ENCODE measurements around the gene FAM110D.

DNA sequence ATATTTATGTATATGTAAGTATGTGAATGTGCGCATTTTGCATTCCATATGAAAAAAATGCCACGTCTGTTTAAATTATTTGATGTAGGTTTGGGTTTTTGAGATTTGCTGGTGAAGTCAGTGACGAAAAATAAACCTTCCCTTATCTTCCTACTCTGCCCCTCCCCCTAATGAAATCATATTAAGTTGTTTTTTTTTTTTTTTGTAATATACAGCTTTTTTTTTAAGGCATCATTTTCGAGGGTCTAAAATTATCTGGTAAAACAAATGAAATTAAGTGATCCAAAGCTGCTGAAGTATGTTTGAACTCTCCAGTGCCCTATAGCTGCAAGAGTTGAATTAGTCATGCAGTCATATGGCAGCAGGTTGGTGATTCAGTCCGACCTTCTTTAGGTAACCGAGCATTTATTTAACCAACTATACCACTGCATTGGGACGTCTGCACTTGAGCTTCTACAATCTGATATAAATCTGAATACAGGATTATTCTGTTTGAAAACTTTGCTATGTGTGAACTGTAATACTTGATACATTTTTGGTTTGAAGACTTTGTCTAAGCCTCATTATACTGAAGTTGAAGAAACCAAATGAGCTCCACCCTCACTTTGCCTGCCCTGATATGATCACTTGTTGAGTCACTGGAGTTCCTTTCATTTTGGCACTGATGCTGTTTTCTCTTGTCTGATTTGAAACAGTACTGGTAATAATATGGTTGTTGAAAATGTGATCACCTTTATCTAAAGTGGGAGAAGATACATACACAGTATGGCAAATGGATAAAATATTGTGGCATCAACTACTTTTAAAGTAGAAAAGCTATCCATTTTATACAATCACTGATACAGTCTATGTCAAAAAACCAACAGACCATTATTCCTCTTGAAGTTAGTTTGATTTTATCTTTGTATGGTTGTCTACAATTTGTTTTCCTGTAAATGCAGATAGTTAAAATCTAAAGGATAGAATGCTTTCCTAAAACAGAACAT, 35.6 kb upstream of the FAM110D start:
- TF ChIP-seq TAF1 (IDR thresholded peaks at IDR 0.05; ENCODE audit: borderline replicate concordance, insufficient read depth, low read length) (no peak), POLR2AphosphoS5 (IDR thresholded peaks at IDR 0.05; ENCODE audit: low read depth, low read length) (no peak), SIN3A (IDR thresholded peaks at IDR 0.05; ENCODE audit: borderline replicate concordance, insufficient read depth, low read length) (no peak), REST (IDR thresholded peaks at IDR 0.05; ENCODE audit: insufficient read depth in 1 of 2, low read depth in 2 of 2, low read length in 2 of 2) (no peak)
